Activated CD8-positive, alpha-beta T cell treated with anti-CD3 and anti-CD28 coated beads for 36 hours (primary cell): Measurements from ENCODE around the gene LPAR1. TPM values are rescaled to one million over a fixed set of nuclear protein-coding genes. Genes with fewer than 3 reads are reported as not detected.
A peak's percentile ranks its signal among the peaks of the same experiment; 100 is the strongest.

Experiments used
- ATAC-seq: fragments of 200-7000 bp; cut with Tn5 transposase; one replicate; pipeline ENCODE4 v1.10.0; 2021; ENCODE audit warnings: mild to moderate bottlenecking, moderate library complexity
- CTCF ChIA-PET: fragments of 350-600 bp; sonication (Branson Sonifier 250); formaldehyde crosslinking; loops from one replicate; lab custom pipeline; 2021; ENCODE audit warnings: antibody characterized with exemption; lab: Charles Lee
- POLR2A ChIA-PET: fragments of 350-600 bp; sonication (Branson Sonifier 250); formaldehyde crosslinking; loops from one replicate; lab custom pipeline; 2021; ENCODE audit warnings: antibody characterized with exemption; lab: Charles Lee
- DNase-seq: peaks from one replicate; pipeline ENCODE4 v3.0.0-alpha.2; 2020
- H3K27ac Mint-ChIP-seq: one replicate; pipeline ENCODE4 v1.8.0; 2021; ENCODE audit warnings: mild to moderate bottlenecking, mixed read lengths
- H3K27me3 Mint-ChIP-seq: one replicate; pipeline ENCODE4 v1.8.0; 2021; ENCODE audit warnings: mixed read lengths
- H3K36me3 Mint-ChIP-seq: one replicate; pipeline ENCODE4 v1.8.0; 2021; ENCODE audit warnings: low read depth, mixed read lengths
- H3K4me1 Mint-ChIP-seq: one replicate; pipeline ENCODE4 v1.8.0; 2021; ENCODE audit warnings: low read depth, mixed read lengths
- H3K4me3 Mint-ChIP-seq: one replicate; pipeline ENCODE4 v1.8.0; 2021; ENCODE audit warnings: mild to moderate bottlenecking, moderate library complexity, mixed read lengths
- H3K9me3 Mint-ChIP-seq: one replicate; pipeline ENCODE4 v1.8.0; 2021; ENCODE audit warnings: mixed read lengths
- CTCF ChIP-seq: fragments of 200-600 bp; IDR thresholded peaks from one replicate; pipeline ENCODE4 v1.8.0; 2022; ENCODE audit warnings: antibody characterized with exemption, mild to moderate bottlenecking
- intact Hi-C: fragments of 100-400 bp; cut with micrococcal nuclease; formaldehyde crosslinking; loops from one replicate; pipeline ENCODE4 v1.10.0; 2022
- total RNA-seq, 2 experiments: library from RNA; stranded (reverse); gene quantifications; one replicate each; pipeline ENCODE4 v1.2.3, GENCODE V29; 2021

The LPAR1 gene
- total RNA-seq, 2 experiments from 2014 or later: not detected

GRCh38 chr9:111039231-111039906, 1.1 kb upstream of the LPAR1 start:
- TF ChIP-seq CTCF: no peak
- no peaks in the 10 kb centered on the region for H3K36me3 Mint-ChIP-seq
- DNase-seq: no peak
- ATAC-seq: no peak
- H3K4me3 Mint-ChIP-seq: no peak overlapping the region
- peaks cover 10% of the 10 kb centered on the region for H3K4me1 Mint-ChIP-seq
- no peak overlapping the region for H3K27ac Mint-ChIP-seq
- H3K9me3 Mint-ChIP-seq: no peaks in the 10 kb centered on the region
- CTCF ChIA-PET: no interaction called here
- intact Hi-C loops: loop anchor here (10.0 kb wide), 1 partner anchor 255 kb away; no protein-coding TSS in a partner anchor
- peaks cover 33% of the 10 kb centered on the region for H3K27me3 Mint-ChIP-seq
- POLR2A ChIA-PET: no interaction called here

- no peak for DNase-seq
- CTCF ChIA-PET: no interaction called here
- TF ChIP-seq CTCF: no peak
- Mint-ChIP-seq H3K9me3 (no peaks in the 10 kb centered on the region), H3K36me3 (no peaks in the 10 kb centered on the region), H3K27me3 (peaks cover 33% of the 10 kb centered on the region), H3K27ac (no peak overlapping the region), H3K4me3 (no peak overlapping the region), H3K4me1 (peaks cover 10% of the 10 kb centered on the region)
- intact Hi-C loops: loop anchor here (10.0 kb wide), 1 partner anchor 257 kb away; no protein-coding TSS in a partner anchor
- peak; percentile 60 for ATAC-seq
- POLR2A ChIA-PET: no interaction called here
These were observed 451 bp downstream of the LPAR1 start for GRCh38 chr9:111037708-111038330.

- intact Hi-C loops: loop anchor here (10.0 kb wide), 1 partner anchor 257 kb away; no protein-coding TSS in a partner anchor
These were observed 938 bp downstream of the LPAR1 start for GRCh38 chr9:111037356-111037707.

GRCh38 chr9:111036946-111037345, 1.3 kb downstream of the LPAR1 start:
- peaks cover 10% of the 10 kb centered on the region for H3K4me1 Mint-ChIP-seq
- H3K4me3 Mint-ChIP-seq: no peak overlapping the region
- no peak for ATAC-seq
- no peak for TF ChIP-seq CTCF
- ChIA-PET POLR2A (no interaction called here), CTCF (interaction anchor here (1.0 kb wide), 1 partner anchor 732 kb away, joined by 3 read pairs; no protein-coding TSS in a partner anchor)
- H3K27ac Mint-ChIP-seq: no peak overlapping the region
- peaks cover 33% of the 10 kb centered on the region for H3K27me3 Mint-ChIP-seq
- H3K36me3 Mint-ChIP-seq: no peaks in the 10 kb centered on the region
- H3K9me3 Mint-ChIP-seq: no peaks in the 10 kb centered on the region
- intact Hi-C loops: loop anchor here (10.0 kb wide), 1 partner anchor 258 kb away; no protein-coding TSS in a partner anchor
- no peak for DNase-seq

More at GRCh38 chr9:111037356-111037707, 938 bp downstream of the LPAR1 start:
- POLR2A ChIA-PET: no interaction called here
- Mint-ChIP-seq H3K36me3 (no peaks in the 10 kb centered on the region), H3K9me3 (no peaks in the 10 kb centered on the region), H3K27ac (no peak overlapping the region), H3K4me3 (no peak overlapping the region), H3K4me1 (peaks cover 10% of the 10 kb centered on the region), H3K27me3 (peaks cover 33% of the 10 kb centered on the region)
- no peak for DNase-seq
- TF ChIP-seq CTCF: no peak
- CTCF ChIA-PET: no interaction called here
- no peak for ATAC-seq

- ChIA-PET CTCF (interaction anchor here (1.0 kb wide), 1 partner anchor 731 kb away, joined by 3 read pairs; no protein-coding TSS in a partner anchor), POLR2A (no interaction called here)
- Mint-ChIP-seq H3K9me3 (no peaks in the 10 kb centered on the region), H3K27me3 (peaks cover 33% of the 10 kb centered on the region), H3K36me3 (no peaks in the 10 kb centered on the region), H3K4me1 (peaks cover 10% of the 10 kb centered on the region), H3K27ac (no peak overlapping the region), H3K4me3 (no peak overlapping the region)
- no peak for TF ChIP-seq CTCF
- intact Hi-C loops: loop anchor here (10.0 kb wide), 1 partner anchor 258 kb away; no protein-coding TSS in a partner anchor
- DNase-seq: no peak
- no peak for ATAC-seq
These were observed 1.9 kb downstream of the LPAR1 start for GRCh38 chr9:111036429-111036789.
